ENCODE results near the gene TRPM3.
"Not testable (repeated sequence)": the region's sequence is repeated elsewhere in the genome, so short reads cannot be mapped to it uniquely, and the experiment has no call there.

The TRPM3 gene

DNA sequence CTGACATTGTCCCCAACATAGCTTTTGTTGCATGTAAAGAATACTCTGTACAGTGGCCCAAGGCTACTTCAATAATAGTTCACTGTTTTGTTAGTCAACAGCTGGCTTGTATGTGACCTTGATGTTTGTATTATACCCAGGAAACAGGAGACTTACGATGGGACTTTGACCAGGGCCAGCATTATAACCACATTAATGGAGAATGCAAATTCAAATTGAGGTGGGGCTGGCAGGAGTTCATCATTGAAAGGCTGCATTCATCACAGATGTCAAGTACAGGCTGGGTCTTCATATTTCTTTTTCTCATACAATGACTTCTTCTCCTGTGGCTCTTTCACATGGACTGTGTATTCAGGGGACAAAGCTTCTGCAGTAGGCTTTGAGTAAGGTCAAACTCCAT is 414.6 kb downstream of the TRPM3 start:
- H3K27ac ChIP-seq (ENCODE audit: poor library complexity, severe bottlenecking); H3K9me3 ChIP-seq (ENCODE audit: severe bottlenecking); H3K36me3 ChIP-seq (ENCODE audit: low read depth); DNase-seq (ENCODE audit: low spot score); H3K4me3 ChIP-seq (ENCODE audit: severe bottlenecking); H3K27me3 ChIP-seq (ENCODE audit: insufficient read depth, poor library complexity, severe bottlenecking); ATAC-seq (ENCODE audit: low read depth); H3K4me1 ChIP-seq (ENCODE audit: insufficient read depth, poor library complexity, severe bottlenecking): not testable (repeated sequence)

DNA sequence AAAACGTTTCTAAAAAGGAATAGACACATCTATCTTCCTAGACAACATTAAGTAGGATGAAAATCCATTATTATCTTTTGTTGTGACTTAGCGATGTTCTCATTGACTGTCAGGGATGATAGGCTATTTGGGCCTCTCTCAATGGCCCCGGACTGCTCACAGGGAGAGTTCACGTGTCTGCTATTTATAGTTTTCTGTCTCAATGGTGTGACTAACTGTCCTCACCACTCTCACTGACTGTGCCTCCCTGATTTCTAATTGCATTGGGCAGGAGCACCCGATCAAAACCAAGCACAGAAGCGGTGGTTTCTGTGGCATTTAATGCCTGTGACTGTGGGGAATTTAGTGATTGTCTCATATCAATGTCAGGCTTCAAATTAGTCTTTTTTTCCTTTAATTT is 420.3 kb downstream of the TRPM3 start:
- TF ChIP-seq, protein P1, sequence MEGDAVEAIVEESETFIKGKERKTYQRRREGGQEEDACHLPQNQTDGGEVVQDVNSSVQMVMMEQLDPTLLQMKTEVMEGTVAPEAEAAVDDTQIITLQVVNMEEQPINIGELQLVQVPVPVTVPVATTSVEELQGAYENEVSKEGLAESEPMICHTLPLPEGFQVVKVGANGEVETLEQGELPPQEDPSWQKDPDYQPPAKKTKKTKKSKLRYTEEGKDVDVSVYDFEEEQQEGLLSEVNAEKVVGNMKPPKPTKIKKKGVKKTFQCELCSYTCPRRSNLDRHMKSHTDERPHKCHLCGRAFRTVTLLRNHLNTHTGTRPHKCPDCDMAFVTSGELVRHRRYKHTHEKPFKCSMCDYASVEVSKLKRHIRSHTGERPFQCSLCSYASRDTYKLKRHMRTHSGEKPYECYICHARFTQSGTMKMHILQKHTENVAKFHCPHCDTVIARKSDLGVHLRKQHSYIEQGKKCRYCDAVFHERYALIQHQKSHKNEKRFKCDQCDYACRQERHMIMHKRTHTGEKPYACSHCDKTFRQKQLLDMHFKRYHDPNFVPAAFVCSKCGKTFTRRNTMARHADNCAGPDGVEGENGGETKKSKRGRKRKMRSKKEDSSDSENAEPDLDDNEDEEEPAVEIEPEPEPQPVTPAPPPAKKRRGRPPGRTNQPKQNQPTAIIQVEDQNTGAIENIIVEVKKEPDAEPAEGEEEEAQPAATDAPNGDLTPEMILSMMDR (IDR thresholded peaks at IDR 0.05; ENCODE audit: poor library complexity, severe bottlenecking) = no peak
- DNase-seq (ENCODE audit: low spot score) (no peak), ATAC-seq (ENCODE audit: low read depth) (no peak)
- Histone ChIP-seq H3K9me3 (ENCODE audit: severe bottlenecking) (no peaks in the 10 kb centered on the region), H3K4me1 (ENCODE audit: insufficient read depth, poor library complexity, severe bottlenecking) (no peaks in the 10 kb centered on the region), H3K36me3 (ENCODE audit: low read depth) (no peaks in the 10 kb centered on the region), H3K4me3 (ENCODE audit: severe bottlenecking) (no peak overlapping the region), H3K27me3 (ENCODE audit: insufficient read depth, poor library complexity, severe bottlenecking) (no peaks in the 10 kb centered on the region), H3K27ac (ENCODE audit: poor library complexity, severe bottlenecking) (no peak overlapping the region)

DNA sequence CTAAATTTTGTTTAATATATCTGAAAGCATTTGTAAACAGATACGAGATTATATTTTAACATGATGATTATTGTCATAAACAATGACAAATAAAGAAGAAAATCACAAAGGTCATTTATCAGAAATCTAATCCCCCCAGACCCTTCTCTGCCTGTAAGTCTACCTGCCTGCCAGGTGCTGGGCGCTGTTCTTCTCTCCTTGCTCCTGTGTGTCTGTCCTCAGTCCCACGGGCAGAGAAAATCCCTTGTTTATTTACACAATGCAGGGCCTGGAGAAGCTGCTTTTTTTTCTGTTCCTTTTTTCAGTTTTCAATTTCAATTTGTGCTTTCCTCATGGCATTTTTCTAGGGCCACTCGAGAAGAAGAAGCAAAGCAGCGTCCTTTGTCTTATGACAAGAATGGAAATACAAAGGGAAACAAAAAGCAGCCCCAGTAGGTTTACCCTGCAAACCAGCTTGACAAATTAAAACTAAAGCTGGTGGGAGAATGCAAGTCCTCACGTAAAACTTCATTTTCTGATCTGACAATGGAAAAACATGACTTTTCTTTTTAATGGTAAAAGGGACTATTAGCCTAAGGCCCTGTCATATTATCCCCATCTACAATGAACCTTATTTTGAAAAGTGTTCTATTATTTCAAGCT is 424.6 kb downstream of the TRPM3 start:
- peaks cover 3% of the 10 kb centered on the region for H3K27me3 ChIP-seq (ENCODE audit: insufficient read depth, poor library complexity, severe bottlenecking)
- no peaks in the 10 kb centered on the region for H3K4me1 ChIP-seq (ENCODE audit: insufficient read depth, poor library complexity, severe bottlenecking)
- DNase-seq (ENCODE audit: low spot score) = no peak
- H3K9me3 ChIP-seq (ENCODE audit: severe bottlenecking) = no peaks in the 10 kb centered on the region
- TF ChIP-seq, protein P1 (IDR thresholded peaks at IDR 0.05; ENCODE audit: poor library complexity, severe bottlenecking) = no peak
- ATAC-seq (ENCODE audit: low read depth) = no peak
- H3K4me3 ChIP-seq (ENCODE audit: severe bottlenecking) = no peak overlapping the region
- H3K27ac ChIP-seq (ENCODE audit: poor library complexity, severe bottlenecking) = no peak overlapping the region
- H3K36me3 ChIP-seq (ENCODE audit: low read depth) = no peaks in the 10 kb centered on the region

DNA sequence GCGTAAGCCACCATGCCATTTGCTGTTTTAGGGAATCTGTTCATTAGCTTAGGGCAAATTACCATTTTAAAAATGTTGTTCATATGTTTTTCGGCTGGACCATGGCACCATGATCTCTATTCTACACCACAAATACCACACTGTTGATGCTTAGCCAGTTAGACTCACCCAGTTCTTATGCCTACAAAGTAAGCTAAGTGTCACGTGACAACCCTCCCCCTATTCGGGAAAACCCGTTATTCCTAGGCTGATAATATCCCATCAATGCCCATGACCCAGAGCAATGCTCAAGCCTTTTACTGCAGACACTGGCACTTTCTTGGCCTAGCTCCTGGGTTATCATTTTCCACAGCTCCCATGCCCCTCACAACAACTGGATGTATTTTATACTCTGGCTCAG is 426.7 kb downstream of the TRPM3 start:
- Histone ChIP-seq H3K4me1 (ENCODE audit: insufficient read depth, poor library complexity, severe bottlenecking) (no peaks in the 10 kb centered on the region), H3K9me3 (ENCODE audit: severe bottlenecking) (no peaks in the 10 kb centered on the region), H3K27me3 (ENCODE audit: insufficient read depth, poor library complexity, severe bottlenecking) (peaks cover 23% of the 10 kb centered on the region), H3K4me3 (ENCODE audit: severe bottlenecking) (no peak overlapping the region), H3K36me3 (ENCODE audit: low read depth) (no peaks in the 10 kb centered on the region), H3K27ac (ENCODE audit: poor library complexity, severe bottlenecking) (no peak overlapping the region)
- TF ChIP-seq, protein P1 (IDR thresholded peaks at IDR 0.05; ENCODE audit: poor library complexity, severe bottlenecking) = no peak
- DNase-seq (ENCODE audit: low spot score) (no peak), ATAC-seq (ENCODE audit: low read depth) (no peak)

DNA sequence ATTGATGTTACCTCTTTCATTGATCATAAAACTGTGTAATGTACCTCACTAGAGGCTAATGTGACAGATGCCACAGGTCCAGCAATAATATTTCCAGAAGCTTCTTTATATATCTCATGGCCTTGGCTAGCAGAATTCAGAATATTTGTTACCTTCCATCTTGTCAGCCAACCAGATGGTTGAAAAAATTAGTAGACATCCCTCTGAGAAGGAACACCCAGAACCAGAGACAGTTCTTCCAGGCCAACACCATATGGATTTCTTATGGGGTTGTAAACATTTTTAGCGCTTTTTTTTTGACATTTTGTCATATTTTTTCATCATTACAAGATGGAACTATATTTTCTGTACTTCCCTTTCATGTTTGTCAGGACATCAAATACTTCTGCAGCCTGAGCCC is 428.2 kb downstream of the TRPM3 start:
- no peaks in the 10 kb centered on the region for H3K36me3 ChIP-seq (ENCODE audit: low read depth)
- no peak for DNase-seq (ENCODE audit: low spot score)
- no peak overlapping the region for H3K27ac ChIP-seq (ENCODE audit: poor library complexity, severe bottlenecking)
- ATAC-seq (ENCODE audit: low read depth) = no peak
- no peaks in the 10 kb centered on the region for H3K9me3 ChIP-seq (ENCODE audit: severe bottlenecking)
- peaks cover 26% of the 10 kb centered on the region for H3K27me3 ChIP-seq (ENCODE audit: insufficient read depth, poor library complexity, severe bottlenecking)
- H3K4me3 ChIP-seq (ENCODE audit: severe bottlenecking) = no peak overlapping the region
- TF ChIP-seq, protein P1 (IDR thresholded peaks at IDR 0.05; ENCODE audit: poor library complexity, severe bottlenecking) = no peak
- H3K4me1 ChIP-seq (ENCODE audit: insufficient read depth, poor library complexity, severe bottlenecking) = no peaks in the 10 kb centered on the region

Data from RWPE2 (cell line).